Panc1 (cell line): ENCODE results near the gene FSTL5. TPM values are rescaled to one million over a fixed set of nuclear protein-coding genes. Genes with fewer than 3 reads are reported as not detected.

Source experiments
- ATAC-seq: fragments of 200-7000 bp; cut with Tn5 transposase; 2 replicates; pipeline ENCODE4 v1.9.1; 2020; ENCODE audit warnings: mild to moderate bottlenecking, moderate library complexity
- BruUV-seq: library from RNA; stranded (reverse); fragments of 400-500 nt; replicated peaks from 2 replicates; lab custom pipeline; 2021; lab: Mats Ljungman, UMichigan
- CTCF ChIA-PET: fragments of 300-600 bp; sonication (Branson Sonifier 250); formaldehyde crosslinking; loops from one replicate; lab custom pipeline; 2022; ENCODE audit warnings: antibody characterized with exemption; lab: Charles Lee
- POLR2A ChIA-PET: fragments of 300-600 bp; sonication (Branson Sonifier 250); formaldehyde crosslinking; loops from one replicate; lab custom pipeline; 2022; ENCODE audit warnings: antibody characterized with exemption; lab: Charles Lee
- DNase-seq: peaks from one replicate; pipeline ENCODE4 v3.0.0-alpha.2; 2010; ENCODE audit warnings: low read depth, low spot score
- H3K27ac ChIP-seq: 2 replicates; pipeline ENCODE4 v1.5.1; 2011; ENCODE audit warnings: mild to moderate bottlenecking, low read length, inconsistent platforms
- H3K27me3 ChIP-seq: fragments of 200-500 bp; sonication (Bioruptor generic); 2 replicates; pipeline ENCODE4 v1.6.0; 2014; ENCODE audit warnings: low read length, inconsistent platforms; ENCODE audit not compliant: control insufficient read depth, insufficient read depth
- H3K36me3 ChIP-seq: fragments of 200-500 bp; sonication (Bioruptor generic); 2 replicates; pipeline ENCODE4 v1.5.1; 2014; ENCODE audit warnings: inconsistent platforms, mild to moderate bottlenecking, low read length, moderate library complexity; ENCODE audit not compliant: control insufficient read depth, insufficient read depth
- H3K4me1 ChIP-seq: 2 replicates; pipeline ENCODE4 v1.5.1; 2011; ENCODE audit warnings: inconsistent platforms, mild to moderate bottlenecking, low read length, moderate library complexity; ENCODE audit not compliant: control insufficient read depth, insufficient read depth
- H3K4me3 ChIP-seq, 2 experiments: 2 replicates each; pipeline ENCODE4 v1.5.1; 2011 to 2012; ENCODE audit warnings: low read depth in 2 of 2, low read length in 2 of 2, mild to moderate bottlenecking in 2 of 2, inconsistent platforms in 1 of 2, moderate library complexity in 1 of 2
- H3K9me3 ChIP-seq: fragments of 200-500 bp; sonication (Bioruptor generic); 2 replicates; pipeline ENCODE4 v1.5.1; 2014; ENCODE audit warnings: low read depth, mild to moderate bottlenecking, inconsistent platforms, low read length, moderate library complexity; ENCODE audit not compliant: control insufficient read depth, insufficient read depth
- CTCF ChIP-seq: fragments of 450-650 bp; IDR thresholded peaks from 2 replicates; pipeline ENCODE4 v1.5.1; 2017; ENCODE audit warnings: mild to moderate bottlenecking
- POLR2AphosphoS5 ChIP-seq: IDR thresholded peaks from 2 replicates; pipeline ENCODE4 v1.6.1; 2012; ENCODE audit warnings: mild to moderate bottlenecking, low read depth, low read length, moderate library complexity
- REST ChIP-seq, 2 experiments: IDR thresholded peaks; 2 replicates each; pipeline ENCODE4 v1.6.1; 2011 to 2012; ENCODE audit warnings: low read depth in 2 of 2, control low read depth in 1 of 2, low read length in 1 of 2, mild to moderate bottlenecking in 1 of 2, moderate library complexity in 1 of 2; ENCODE audit not compliant: insufficient read depth in 1 of 2
- SIN3A ChIP-seq: IDR thresholded peaks from 2 replicates; pipeline ENCODE4 v1.6.1; 2012; ENCODE audit warnings: low read depth, mild to moderate bottlenecking, low read length, moderate library complexity, borderline replicate concordance; ENCODE audit not compliant: insufficient read depth
- TCF7L2 ChIP-seq: IDR thresholded peaks from 2 replicates; pipeline ENCODE4 v1.6.1; 2011; ENCODE audit warnings: mild to moderate bottlenecking, low read depth, low read length, inconsistent platforms
- in situ Hi-C: cut with HindIII; loops from 2 replicates; pipeline ENCODE4 v1.10.0; 2016; ENCODE audit warnings: low sequenced_read_pairs, low pct_unique_long_range_greater_than_20kb
- intact Hi-C: fragments of 100-400 bp; cut with micrococcal nuclease; formaldehyde crosslinking; loops from one replicate; pipeline ENCODE4 v1.10.0; 2022; ENCODE audit not compliant: unreplicated experiment
- total RNA-seq: library from RNA; stranded (reverse); gene quantifications from one replicate; pipeline ENCODE4 v1.2.1, GENCODE V29; 2021; ENCODE audit not compliant: unreplicated experiment

FSTL5 gene
- total RNA-seq, 1 experiment from 2014 or later: 0.67 TPM

- Histone ChIP-seq H3K4me1 (no peaks in the 10 kb centered on the region), H3K36me3 (no peaks in the 10 kb centered on the region), H3K9me3 (no peaks in the 10 kb centered on the region), H3K27me3 (no peaks in the 10 kb centered on the region), H3K4me3 (no peak overlapping the region), H3K27ac (no peak overlapping the region)
- DNase-seq: no peak
- no peak for ATAC-seq
- intact Hi-C loops: no loop called here
- no peak for TF ChIP-seq CTCF
- TF ChIP-seq SIN3A: no peak
- TF ChIP-seq REST (IDR thresholded peaks at IDR 0.05; ENCODE audit: insufficient read depth in 1 of 2, low read depth in 2 of 2, low read length in 1 of 2): no peak
- no peak for TF ChIP-seq POLR2AphosphoS5
- TF ChIP-seq TCF7L2: no peak
- in situ Hi-C loops: no loop called here
- CTCF ChIA-PET: no interaction called here
- POLR2A ChIA-PET: no interaction called here
- BruUV-seq: no TSS peak
These were observed 807.4 kb downstream of the FSTL5 start for GRCh38 chr4:161356351-161356750.

DNA sequence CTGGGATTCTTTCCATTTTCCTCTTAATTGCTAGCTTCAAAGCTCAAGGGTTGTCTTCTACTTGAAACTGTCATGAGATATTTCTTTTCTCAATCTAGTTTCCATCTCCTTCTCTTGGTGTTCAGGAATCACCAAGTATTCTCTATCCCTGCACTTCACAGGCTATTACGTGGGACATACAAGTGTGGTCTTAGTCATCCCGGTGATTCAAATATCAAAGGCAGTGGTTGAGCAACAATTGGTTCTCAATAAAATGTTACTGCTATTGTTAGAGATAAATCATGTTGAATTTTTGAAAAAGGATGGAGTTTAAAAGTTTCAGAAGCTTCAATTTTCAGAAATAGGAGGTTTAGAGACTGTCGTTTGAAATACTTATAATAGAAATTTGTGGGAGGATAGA, 812.9 kb downstream of the FSTL5 start:
- CTCF ChIA-PET: no interaction called here
- Histone ChIP-seq H3K36me3 (no peaks in the 10 kb centered on the region), H3K27ac (no peak overlapping the region), H3K4me1 (no peaks in the 10 kb centered on the region), H3K27me3 (no peaks in the 10 kb centered on the region), H3K4me3 (no peak overlapping the region), H3K9me3 (no peaks in the 10 kb centered on the region)
- in situ Hi-C loops (no loop called here), intact Hi-C loops (no loop called here)
- POLR2A ChIA-PET: no interaction called here
- BruUV-seq: no TSS peak
- ATAC-seq (no peak), DNase-seq (no peak)
- TF ChIP-seq TCF7L2 (no peak), REST (IDR thresholded peaks at IDR 0.05; ENCODE audit: insufficient read depth in 1 of 2, low read depth in 2 of 2, low read length in 1 of 2) (no peak), CTCF (no peak), POLR2AphosphoS5 (no peak), SIN3A (no peak)
